Measurements from ENCODE around the gene PRKCA. TPM values are rescaled to one million over a fixed set of nuclear protein-coding genes. Genes with fewer than 3 reads are reported as not detected.

Gene PRKCA
- total RNA-seq, 1 experiment from 2014 or later = 22.6 TPM

DNA sequence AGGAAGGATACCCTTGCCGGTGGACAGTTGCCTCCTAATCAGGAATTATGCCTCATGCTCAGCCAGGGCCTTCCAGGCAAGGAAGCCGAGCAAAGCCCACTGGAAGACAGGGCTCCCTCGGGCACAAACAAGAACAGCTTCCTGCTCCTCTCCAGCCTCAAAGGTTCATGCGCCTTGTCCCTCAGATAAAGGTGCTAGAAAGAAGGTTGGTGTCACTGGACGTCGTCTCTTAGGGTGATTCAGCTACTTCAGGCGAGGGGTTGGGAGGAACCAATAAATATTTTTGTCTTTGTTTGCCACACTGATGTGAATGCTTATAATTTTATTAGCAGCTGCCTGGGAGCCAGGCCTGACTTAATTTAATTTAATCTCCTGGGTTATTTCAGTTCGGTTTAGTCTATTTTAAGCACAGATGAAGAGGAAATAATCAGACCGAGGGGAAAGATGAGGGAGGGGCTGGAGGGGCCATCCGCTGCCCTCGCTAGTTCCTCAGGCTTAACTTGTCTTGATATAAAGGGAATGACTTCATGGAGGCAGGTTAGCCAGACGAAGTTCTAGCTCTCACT lies 360.7 kb downstream of the PRKCA start:
- Histone ChIP-seq H3K9ac (ENCODE audit: low read length) (no peak overlapping the region), H3K9me3 (ENCODE audit: low read length) (no peaks in the 10 kb centered on the region), H3K4me3 (ENCODE audit: low read length) (no peak overlapping the region), H3K27ac (ENCODE audit: low read length) (no peak overlapping the region), H4K20me1 (ENCODE audit: low read length) (no peaks in the 10 kb centered on the region; the same call in 1 of the 2 replicates), H3K9me2 (replicated peaks; ENCODE audit: low read length) (no peaks in the 10 kb centered on the region), H3K27me3 (ENCODE audit: low read length) (no peaks in the 10 kb centered on the region), H2AFZ (ENCODE audit: low read length) (no peak overlapping the region), H3K4me2 (ENCODE audit: low read length) (no peak overlapping the region), H3K4me1 (ENCODE audit: insufficient read depth, low read length) (peaks cover 25% of the 10 kb centered on the region), H3K79me2 (ENCODE audit: low read length) (no peaks in the 10 kb centered on the region; the same call in 1 of the 2 replicates), H3K36me3 (ENCODE audit: low read depth, low read length) (no peaks in the 10 kb centered on the region; the same call in 1 of the 2 replicates), H3F3A (ENCODE audit: low read length, unreplicated experiment) (peaks cover 5% of the 10 kb centered on the region)
- intact Hi-C loops (cut with micrococcal nuclease) = no loop called here
- ChIA-PET POLR2A (ENCODE audit: unreplicated experiment) (no interaction called here), CTCF (interaction anchor here (0.9 kb wide), 1 partner anchor 11 kb away, joined by 3 read pairs; no protein-coding TSS in a partner anchor)
- BruUV-seq (replicated peaks) = no TSS peak
- TF ChIP-seq EZH2phosphoT487 (IDR thresholded peaks at IDR 0.05; ENCODE audit: borderline replicate concordance, low read length) (no peak), EZH2 (IDR thresholded peaks at IDR 0.05; ENCODE audit: low read length, unreplicated experiment) (no peak)
- TF ChIP-seq, protein P1, sequence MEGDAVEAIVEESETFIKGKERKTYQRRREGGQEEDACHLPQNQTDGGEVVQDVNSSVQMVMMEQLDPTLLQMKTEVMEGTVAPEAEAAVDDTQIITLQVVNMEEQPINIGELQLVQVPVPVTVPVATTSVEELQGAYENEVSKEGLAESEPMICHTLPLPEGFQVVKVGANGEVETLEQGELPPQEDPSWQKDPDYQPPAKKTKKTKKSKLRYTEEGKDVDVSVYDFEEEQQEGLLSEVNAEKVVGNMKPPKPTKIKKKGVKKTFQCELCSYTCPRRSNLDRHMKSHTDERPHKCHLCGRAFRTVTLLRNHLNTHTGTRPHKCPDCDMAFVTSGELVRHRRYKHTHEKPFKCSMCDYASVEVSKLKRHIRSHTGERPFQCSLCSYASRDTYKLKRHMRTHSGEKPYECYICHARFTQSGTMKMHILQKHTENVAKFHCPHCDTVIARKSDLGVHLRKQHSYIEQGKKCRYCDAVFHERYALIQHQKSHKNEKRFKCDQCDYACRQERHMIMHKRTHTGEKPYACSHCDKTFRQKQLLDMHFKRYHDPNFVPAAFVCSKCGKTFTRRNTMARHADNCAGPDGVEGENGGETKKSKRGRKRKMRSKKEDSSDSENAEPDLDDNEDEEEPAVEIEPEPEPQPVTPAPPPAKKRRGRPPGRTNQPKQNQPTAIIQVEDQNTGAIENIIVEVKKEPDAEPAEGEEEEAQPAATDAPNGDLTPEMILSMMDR (conservative IDR thresholded peaks at IDR 0.05; ENCODE audit: low read depth, low read length) = no peak
- ATAC-seq (no peak), DNase-seq (no peak)

DNA sequence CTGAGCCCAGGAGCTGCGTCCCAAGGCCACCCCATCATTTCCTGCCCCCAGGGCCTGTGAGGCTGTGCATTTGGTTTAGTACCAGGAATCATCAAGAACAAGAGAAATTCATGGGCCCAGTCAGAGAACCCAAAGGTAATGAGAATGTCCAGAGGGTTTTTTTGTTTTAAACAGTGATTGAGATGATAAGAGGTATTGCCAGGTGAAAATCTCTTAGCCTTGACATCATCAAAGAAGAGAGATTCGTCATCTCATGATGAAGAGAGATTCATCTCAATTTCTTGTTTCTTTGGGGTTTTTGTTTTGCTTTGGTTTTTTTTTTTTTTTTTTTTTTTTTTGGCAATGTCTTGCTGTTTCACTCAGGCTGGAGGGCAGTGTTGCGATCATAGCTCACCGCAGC lies 361.9 kb downstream of the PRKCA start:
- no peaks in the 10 kb centered on the region for H3K9me3 ChIP-seq (ENCODE audit: low read length)
- no peaks in the 10 kb centered on the region; the same call in 1 of the 2 replicates for H3K79me2 ChIP-seq (ENCODE audit: low read length)
- ATAC-seq = no peak
- H3K36me3 ChIP-seq (ENCODE audit: low read depth, low read length) = no peaks in the 10 kb centered on the region
- no peak overlapping the region for H3K4me3 ChIP-seq (ENCODE audit: low read length)
- H3F3A ChIP-seq (ENCODE audit: low read length, unreplicated experiment) = peaks cover 5% of the 10 kb centered on the region
- ChIA-PET POLR2A (ENCODE audit: unreplicated experiment) (interaction anchor here (0.6 kb wide), 1 partner anchor 403 kb away, joined by 8 read pairs; no protein-coding TSS in a partner anchor), CTCF (no interaction called here)
- H4K20me1 ChIP-seq (ENCODE audit: low read length) = no peaks in the 10 kb centered on the region; the same call in 1 of the 2 replicates
- no peak overlapping the region for H2AFZ ChIP-seq (ENCODE audit: low read length)
- BruUV-seq (replicated peaks) = no TSS peak
- TF ChIP-seq EZH2phosphoT487 (IDR thresholded peaks at IDR 0.05; ENCODE audit: borderline replicate concordance, low read length) (no peak), EZH2 (IDR thresholded peaks at IDR 0.05; ENCODE audit: low read length, unreplicated experiment) (no peak)
- TF ChIP-seq, protein P1 (conservative IDR thresholded peaks at IDR 0.05; ENCODE audit: low read depth, low read length) = no peak
- H3K27me3 ChIP-seq (ENCODE audit: low read length) = no peaks in the 10 kb centered on the region
- intact Hi-C loops (cut with micrococcal nuclease) = no loop called here
- no peak overlapping the region for H3K27ac ChIP-seq (ENCODE audit: low read length)
- H3K4me1 ChIP-seq (ENCODE audit: insufficient read depth, low read length) = peaks cover 25% of the 10 kb centered on the region
- H3K9me2 ChIP-seq (replicated peaks; ENCODE audit: low read length) = no peaks in the 10 kb centered on the region
- no peak overlapping the region for H3K9ac ChIP-seq (ENCODE audit: low read length)
- H3K4me2 ChIP-seq (ENCODE audit: low read length) = no peak overlapping the region
- DNase-seq = no peak

DNA sequence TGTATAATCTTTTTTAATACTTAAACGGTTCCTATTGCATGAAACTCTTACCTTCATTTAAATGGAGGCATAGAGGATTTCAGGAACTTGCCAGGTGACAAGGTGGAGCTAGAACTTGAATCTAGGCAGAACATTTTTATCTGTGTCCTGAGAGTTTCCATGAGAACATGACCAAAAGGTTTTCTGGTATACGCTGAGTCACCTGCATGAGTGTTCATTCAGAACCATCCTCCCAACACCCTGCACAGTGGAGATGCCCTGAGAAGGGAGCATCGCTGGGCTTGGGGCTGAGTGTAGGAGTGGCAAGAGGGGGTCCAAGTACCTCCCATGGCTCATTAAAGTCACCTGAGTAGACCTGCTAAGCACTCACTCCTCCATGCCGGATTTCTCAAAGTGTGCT lies 362.8 kb downstream of the PRKCA start:
- ATAC-seq (no peak), DNase-seq (peak; percentile 40)
- POLR2A ChIA-PET (ENCODE audit: unreplicated experiment) = interaction anchor here (0.6 kb wide), 2 partner anchors 403 to 475 kb away, joined by 6 to 8 read pairs; no protein-coding TSS in a partner anchor
- no peak overlapping the region for H3K4me2 ChIP-seq (ENCODE audit: low read length)
- no peak overlapping the region for H3K27ac ChIP-seq (ENCODE audit: low read length)
- H3K9me2 ChIP-seq (replicated peaks; ENCODE audit: low read length) = no peaks in the 10 kb centered on the region
- TF ChIP-seq EZH2 (IDR thresholded peaks at IDR 0.05; ENCODE audit: low read length, unreplicated experiment) = no peak
- no peaks in the 10 kb centered on the region for H3K9me3 ChIP-seq (ENCODE audit: low read length)
- no peaks in the 10 kb centered on the region; the same call in 1 of the 2 replicates for H4K20me1 ChIP-seq (ENCODE audit: low read length)
- H3F3A ChIP-seq (ENCODE audit: low read length, unreplicated experiment) = peaks cover 5% of the 10 kb centered on the region
- CTCF ChIA-PET = no interaction called here
- no peak overlapping the region for H3K9ac ChIP-seq (ENCODE audit: low read length)
- no peaks in the 10 kb centered on the region for H3K36me3 ChIP-seq (ENCODE audit: low read depth, low read length)
- H3K4me1 ChIP-seq (ENCODE audit: insufficient read depth, low read length) = peaks cover 25% of the 10 kb centered on the region
- no peaks in the 10 kb centered on the region; the same call in 1 of the 2 replicates for H3K79me2 ChIP-seq (ENCODE audit: low read length)
- BruUV-seq (replicated peaks) = no TSS peak
- intact Hi-C loops (cut with micrococcal nuclease) = no loop called here
- no peak overlapping the region for H2AFZ ChIP-seq (ENCODE audit: low read length)
- H3K27me3 ChIP-seq (ENCODE audit: low read length) = no peaks in the 10 kb centered on the region
- H3K4me3 ChIP-seq (ENCODE audit: low read length) = no peak overlapping the region
